Measurements from ENCODE around the gene KDM4C.

DNA sequence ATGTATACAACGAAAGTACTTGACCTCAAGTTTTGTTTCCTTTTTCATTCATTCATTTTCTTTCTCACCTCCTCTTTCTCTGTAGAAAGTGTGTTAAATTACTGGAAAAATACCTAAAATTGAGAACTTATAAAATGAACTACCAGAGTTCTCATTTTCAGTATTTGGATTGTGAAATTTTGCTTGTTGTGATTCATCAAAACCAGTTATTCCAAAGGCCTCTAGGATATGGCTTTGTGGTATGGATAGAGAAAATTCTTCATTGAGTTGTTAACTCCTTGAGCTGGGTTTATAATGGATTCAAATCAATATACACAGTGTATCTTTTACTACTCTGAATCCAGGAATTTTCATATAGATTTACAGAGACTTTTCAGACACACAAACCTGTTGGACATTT, 287.6 kb downstream of the KDM4C start:
- TF ChIP-seq, protein P1, sequence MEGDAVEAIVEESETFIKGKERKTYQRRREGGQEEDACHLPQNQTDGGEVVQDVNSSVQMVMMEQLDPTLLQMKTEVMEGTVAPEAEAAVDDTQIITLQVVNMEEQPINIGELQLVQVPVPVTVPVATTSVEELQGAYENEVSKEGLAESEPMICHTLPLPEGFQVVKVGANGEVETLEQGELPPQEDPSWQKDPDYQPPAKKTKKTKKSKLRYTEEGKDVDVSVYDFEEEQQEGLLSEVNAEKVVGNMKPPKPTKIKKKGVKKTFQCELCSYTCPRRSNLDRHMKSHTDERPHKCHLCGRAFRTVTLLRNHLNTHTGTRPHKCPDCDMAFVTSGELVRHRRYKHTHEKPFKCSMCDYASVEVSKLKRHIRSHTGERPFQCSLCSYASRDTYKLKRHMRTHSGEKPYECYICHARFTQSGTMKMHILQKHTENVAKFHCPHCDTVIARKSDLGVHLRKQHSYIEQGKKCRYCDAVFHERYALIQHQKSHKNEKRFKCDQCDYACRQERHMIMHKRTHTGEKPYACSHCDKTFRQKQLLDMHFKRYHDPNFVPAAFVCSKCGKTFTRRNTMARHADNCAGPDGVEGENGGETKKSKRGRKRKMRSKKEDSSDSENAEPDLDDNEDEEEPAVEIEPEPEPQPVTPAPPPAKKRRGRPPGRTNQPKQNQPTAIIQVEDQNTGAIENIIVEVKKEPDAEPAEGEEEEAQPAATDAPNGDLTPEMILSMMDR (IDR thresholded peaks at IDR 0.05) = no peak
- TF ChIP-seq RFX5 (IDR thresholded peaks at IDR 0.05) = no peak
- no peak for TF ChIP-seq NR3C1 (IDR thresholded peaks at IDR 0.05)
- no peak for TF ChIP-seq KDM5A (IDR thresholded peaks at IDR 0.05)
- no peak for TF ChIP-seq BHLHE40 (IDR thresholded peaks at IDR 0.05; ENCODE audit: low read depth, low read length)
- TF ChIP-seq, protein P2, sequence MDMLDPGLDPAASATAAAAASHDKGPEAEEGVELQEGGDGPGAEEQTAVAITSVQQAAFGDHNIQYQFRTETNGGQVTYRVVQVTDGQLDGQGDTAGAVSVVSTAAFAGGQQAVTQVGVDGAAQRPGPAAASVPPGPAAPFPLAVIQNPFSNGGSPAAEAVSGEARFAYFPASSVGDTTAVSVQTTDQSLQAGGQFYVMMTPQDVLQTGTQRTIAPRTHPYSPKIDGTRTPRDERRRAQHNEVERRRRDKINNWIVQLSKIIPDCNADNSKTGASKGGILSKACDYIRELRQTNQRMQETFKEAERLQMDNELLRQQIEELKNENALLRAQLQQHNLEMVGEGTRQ (IDR thresholded peaks at IDR 0.05) = no peak
- no peak for TF ChIP-seq RAD21 (conservative IDR thresholded peaks at IDR 0.05 in 1 of 2, IDR thresholded peaks at IDR 0.05 in 1 of 2)
- TF ChIP-seq PHF8 (IDR thresholded peaks at IDR 0.05; ENCODE audit: borderline replicate concordance, low read depth) = no peak
- TF ChIP-seq POLR2A (IDR thresholded peaks at IDR 0.05; ENCODE audit: low read length) = no peak
- no peak for TF ChIP-seq KDM1A (IDR thresholded peaks at IDR 0.05; ENCODE audit: low read depth)
- no peak for TF ChIP-seq JUNB (IDR thresholded peaks at IDR 0.05)
- no peak for TF ChIP-seq EP300 (IDR thresholded peaks at IDR 0.05)
- TF ChIP-seq, protein P3, sequence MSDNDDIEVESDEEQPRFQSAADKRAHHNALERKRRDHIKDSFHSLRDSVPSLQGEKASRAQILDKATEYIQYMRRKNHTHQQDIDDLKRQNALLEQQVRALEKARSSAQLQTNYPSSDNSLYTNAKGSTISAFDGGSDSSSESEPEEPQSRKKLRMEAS (IDR thresholded peaks at IDR 0.05) = no peak
- no peak for TF ChIP-seq ESRRA (IDR thresholded peaks at IDR 0.05; ENCODE audit: borderline replicate concordance, low read length)

Data from A549 (cell line).